GM19351 (cell line): ENCODE measurements around the gene DENND1B.
"Not testable (repeated sequence)": the region's sequence is repeated elsewhere in the genome, so short reads cannot be mapped to it uniquely, and the experiment has no call there.

Experiments
- ATAC-seq: cut with Tn5 transposase; IDR thresholded peaks from one replicate; pipeline ENCODE4 v1.9.1; 2021; ENCODE audit warnings: mild to moderate bottlenecking, moderate library complexity; ENCODE audit not compliant: unreplicated experiment

The DENND1B gene

GRCh38 chr1:197637406-197637805 is 137.9 kb downstream of the DENND1B start:
- ATAC-seq: no peak

GRCh38 chr1:197633447-197634078 is 141.7 kb downstream of the DENND1B start:
- ATAC-seq: no peak

- ATAC-seq: peak; percentile 60
Measured at GRCh38 chr1:197632651-197633050, 142.6 kb downstream of the DENND1B start.

GRCh38 chr1:197632005-197632404 is 143.3 kb downstream of the DENND1B start:
- ATAC-seq: no peak

- ATAC-seq: no peak
Measured at GRCh38 chr1:197622371-197622770, 152.9 kb downstream of the DENND1B start.

- ATAC-seq: no peak
Measured at GRCh38 chr1:197621761-197622160, 153.5 kb downstream of the DENND1B start.

- ATAC-seq: no peak
Measured at GRCh38 chr1:197620714-197621163, 154.5 kb downstream of the DENND1B start.

GRCh38 chr1:197619008-197619640 is 156.2 kb downstream of the DENND1B start:
- no peak for ATAC-seq

GRCh38 chr1:197618061-197618460 is 157.2 kb downstream of the DENND1B start:
- no peak for ATAC-seq

- ATAC-seq: no peak
Measured at GRCh38 chr1:197615693-197616011, 159.6 kb downstream of the DENND1B start.

- peak; percentile 76 for ATAC-seq
Measured at GRCh38 chr1:197614916-197615692, 160.2 kb downstream of the DENND1B start.

GRCh38 chr1:197606168-197606845 is 169.0 kb downstream of the DENND1B start:
- ATAC-seq: no peak

- ATAC-seq: no peak
Measured at GRCh38 chr1:197604302-197604701, 171.0 kb downstream of the DENND1B start.

GRCh38 chr1:197600751-197601150 is 174.5 kb downstream of the DENND1B start:
- no peak for ATAC-seq

GRCh38 chr1:197599789-197600188 is 175.5 kb downstream of the DENND1B start:
- ATAC-seq: no peak

GRCh38 chr1:197598935-197599334 is 176.3 kb downstream of the DENND1B start:
- no peak for ATAC-seq

- no peak for ATAC-seq
Measured at GRCh38 chr1:197595304-197595904, 179.9 kb downstream of the DENND1B start.

GRCh38 chr1:197590687-197591086 is 184.6 kb downstream of the DENND1B start:
- no peak for ATAC-seq

GRCh38 chr1:197585809-197586208 is 189.5 kb downstream of the DENND1B start:
- ATAC-seq: no peak

- no peak for ATAC-seq
Measured at GRCh38 chr1:197577580-197577979, 197.7 kb downstream of the DENND1B start.

GRCh38 chr1:197575531-197575930 is 199.7 kb downstream of the DENND1B start:
- not testable (repeated sequence) for ATAC-seq
